NCI-H1417 (cell line): ENCODE results near the gene ARHGAP30.
"Not testable (repeated sequence)": the region's sequence is repeated elsewhere in the genome, so short reads cannot be mapped to it uniquely, and the experiment has no call there.

Source experiments
- DNase-seq, 3 experiments: peaks; one replicate each; lab custom pipeline; 2025; lab: John Stamatoyannopoulos, UW

The ARHGAP30 gene

DNA sequence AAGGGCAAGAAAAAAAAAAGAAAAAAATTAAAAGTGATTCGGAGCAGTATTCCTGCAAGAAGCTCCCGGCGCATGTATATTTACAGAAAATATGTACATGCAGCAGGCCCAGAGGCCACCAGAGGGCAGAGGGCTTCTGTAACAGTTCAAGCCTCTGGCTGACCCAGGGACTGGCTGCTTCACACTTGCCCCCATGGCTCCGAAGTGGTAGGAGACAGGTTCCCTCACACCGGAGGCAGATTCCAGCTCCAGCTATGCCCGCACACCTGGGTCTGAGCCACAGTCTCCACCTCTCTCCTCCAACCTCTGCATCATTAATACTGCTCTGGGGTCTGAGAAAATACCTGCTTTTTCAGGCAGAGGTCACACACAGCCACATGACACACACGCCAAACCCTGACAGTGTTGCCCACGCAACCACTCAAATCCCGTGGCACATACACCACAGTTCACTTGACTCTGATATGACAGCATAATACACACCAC is 2.2 kb upstream of the ARHGAP30 start:
- peak in 2 of 3 experiments; percentile 4 to 45 for DNase-seq

- DNase-seq = no peak
Observed at GRCh38 chr1:161070761-161071160, 1.1 kb upstream of the ARHGAP30 start.

- no peak for DNase-seq
Observed at GRCh38 chr1:161069241-161069640, 450 bp downstream of the ARHGAP30 start.

GRCh38 chr1:161068306-161069234 is 1.1 kb downstream of the ARHGAP30 start:
- DNase-seq = no peak

DNA sequence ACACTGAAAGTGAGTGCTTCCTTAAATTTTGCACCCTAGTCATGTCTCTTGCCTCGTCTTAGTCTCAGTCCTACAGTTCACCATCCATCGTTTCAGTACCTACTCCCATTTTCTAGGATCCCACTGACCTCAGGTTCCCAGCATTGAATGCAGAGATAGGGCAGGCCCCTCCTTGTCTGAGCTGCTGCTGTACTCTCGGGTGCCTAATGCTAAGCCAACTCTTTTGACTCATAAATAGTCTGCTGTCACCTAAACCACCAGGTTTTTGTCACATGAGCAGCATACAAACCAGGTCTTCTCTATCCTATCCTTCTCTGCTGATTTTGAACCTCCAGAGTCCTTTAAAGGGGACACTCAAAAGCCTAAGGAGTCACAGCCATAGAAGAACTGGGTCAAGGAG is 3.0 kb downstream of the ARHGAP30 start:
- DNase-seq = no peak

- not testable (repeated sequence) for DNase-seq
Observed at GRCh38 chr1:161065681-161066080, 4.0 kb downstream of the ARHGAP30 start.

GRCh38 chr1:161063936-161064335 is 5.8 kb downstream of the ARHGAP30 start:
- not testable (repeated sequence) for DNase-seq

DNA sequence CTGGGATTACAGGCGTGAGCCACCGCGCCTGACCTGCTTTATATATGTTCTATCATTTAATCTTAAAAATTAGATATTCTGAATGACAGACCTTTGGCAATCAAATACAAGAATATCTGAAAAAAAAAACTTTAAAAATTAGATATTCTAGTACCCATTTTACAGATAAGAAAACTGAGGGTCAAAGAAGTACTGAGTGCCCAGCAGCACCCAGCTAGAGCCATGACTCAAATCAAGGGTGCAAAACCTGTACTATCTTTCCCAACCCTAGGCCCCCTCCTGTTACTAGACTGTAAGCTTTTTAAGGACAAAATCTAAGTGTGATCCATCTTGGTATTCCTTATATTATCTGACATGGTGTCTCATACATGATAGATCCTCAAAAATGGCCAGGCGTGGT is 8.3 kb downstream of the ARHGAP30 start:
- DNase-seq = no peak

- DNase-seq = no peak
Observed at GRCh38 chr1:161059293-161059692, 10.4 kb downstream of the ARHGAP30 start.

- no peak for DNase-seq
Observed at GRCh38 chr1:161054805-161055204, 14.9 kb downstream of the ARHGAP30 start.

- DNase-seq = no peak
Observed at GRCh38 chr1:161054232-161054631, 15.5 kb downstream of the ARHGAP30 start.

GRCh38 chr1:161052899-161053298 is 16.8 kb downstream of the ARHGAP30 start:
- DNase-seq = no peak

- no peak for DNase-seq
Observed at GRCh38 chr1:161051219-161051618, 18.5 kb downstream of the ARHGAP30 start.

DNA sequence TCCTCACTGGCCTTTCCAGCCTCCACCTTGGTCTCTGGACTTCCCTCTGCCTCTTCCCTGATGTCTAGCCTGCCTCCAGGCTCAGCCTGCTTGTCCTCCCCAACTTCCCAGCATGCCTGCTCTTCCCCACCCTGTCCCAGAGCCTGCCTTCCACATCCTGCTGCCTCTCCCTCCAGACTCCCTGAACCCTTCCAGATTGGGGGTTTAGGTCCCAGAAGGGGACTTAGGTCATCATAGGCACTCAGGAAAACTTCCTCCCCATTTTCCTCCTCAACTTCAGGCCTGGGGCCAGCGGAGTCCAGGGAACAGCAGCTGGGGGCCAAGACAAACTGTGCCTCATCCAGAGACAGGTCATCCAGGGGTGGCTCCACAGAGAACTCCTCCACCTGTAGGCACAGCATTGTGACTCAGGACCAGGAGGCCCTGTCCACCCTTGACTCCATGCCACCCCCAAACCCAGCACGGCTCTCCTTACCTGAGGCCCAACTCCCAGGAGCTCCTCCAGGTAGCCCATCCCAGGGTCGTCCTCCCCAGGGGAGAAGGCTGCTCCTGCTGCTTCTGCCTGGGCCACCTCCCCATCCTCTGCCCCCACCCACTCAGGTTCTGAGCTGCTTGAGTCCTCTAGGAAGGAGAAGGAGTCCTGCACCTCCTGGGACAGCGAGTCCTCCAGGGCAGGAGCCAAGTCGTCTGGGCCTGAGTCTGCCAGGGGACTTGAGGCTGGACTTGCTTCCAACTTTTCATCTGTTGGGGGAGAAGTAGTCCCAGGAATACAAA is 20.6 kb downstream of the ARHGAP30 start:
- no peak for DNase-seq

- no peak for DNase-seq
Observed at GRCh38 chr1:161047436-161048420, 22.0 kb downstream of the ARHGAP30 start.

- peak in 1 of 3 experiments; percentile 42 for DNase-seq
Observed at GRCh38 chr1:161046605-161047228, 23.0 kb downstream of the ARHGAP30 start.

DNA sequence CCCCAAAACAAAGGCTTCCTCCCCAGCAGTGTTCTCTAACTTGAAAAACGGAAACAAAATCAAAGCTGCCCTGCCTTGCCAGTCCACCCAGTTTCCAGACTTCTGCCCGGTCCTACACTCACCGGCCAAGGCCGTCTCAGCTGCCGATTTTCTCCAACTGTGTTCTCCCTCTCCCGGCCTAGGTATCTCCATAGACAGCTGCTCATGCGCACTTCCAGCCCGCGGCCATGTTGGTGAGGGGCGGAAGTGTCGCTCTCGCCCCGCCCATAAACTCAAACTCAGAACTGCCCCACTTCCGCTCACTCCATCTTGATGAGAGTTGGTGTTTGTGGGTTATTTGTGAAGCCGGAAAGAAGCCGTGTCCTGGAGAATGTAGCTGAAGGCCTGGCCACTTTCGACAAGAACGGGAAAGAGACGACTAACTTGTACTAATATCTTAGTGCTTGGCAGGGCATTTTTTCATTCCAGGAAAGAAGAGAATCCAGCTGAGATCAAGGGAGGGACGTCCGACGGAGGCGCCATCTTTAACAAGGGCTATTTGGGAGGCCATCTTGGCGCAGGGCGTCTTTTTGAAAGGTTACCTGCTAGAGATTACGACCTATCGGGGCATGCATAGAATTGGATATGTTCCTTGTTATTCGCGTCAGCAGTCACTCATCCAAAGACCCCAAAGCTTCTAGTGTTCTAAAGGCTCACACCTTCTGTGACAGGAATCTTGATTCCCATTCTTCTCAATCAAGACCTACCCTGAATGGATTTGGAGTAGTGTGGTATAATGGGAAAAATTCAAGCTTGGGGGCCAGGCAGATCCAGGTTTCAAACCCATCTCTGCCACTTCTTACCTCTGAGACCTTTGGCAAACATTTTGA is 23.7 kb downstream of the ARHGAP30 start, which contains the start of gene USF1:
USF1 (minus strand) TSS at position 242 of the 869 bp plus-strand sequence. CDS start 2,702 bp downstream, outside the sequence.
- peak; percentile 95 to 99 (median 98) for DNase-seq

GRCh38 chr1:161044908-161045735 is 24.6 kb downstream of the ARHGAP30 start:
- peak in 2 of 3 experiments; percentile 74 to 82 for DNase-seq

DNA sequence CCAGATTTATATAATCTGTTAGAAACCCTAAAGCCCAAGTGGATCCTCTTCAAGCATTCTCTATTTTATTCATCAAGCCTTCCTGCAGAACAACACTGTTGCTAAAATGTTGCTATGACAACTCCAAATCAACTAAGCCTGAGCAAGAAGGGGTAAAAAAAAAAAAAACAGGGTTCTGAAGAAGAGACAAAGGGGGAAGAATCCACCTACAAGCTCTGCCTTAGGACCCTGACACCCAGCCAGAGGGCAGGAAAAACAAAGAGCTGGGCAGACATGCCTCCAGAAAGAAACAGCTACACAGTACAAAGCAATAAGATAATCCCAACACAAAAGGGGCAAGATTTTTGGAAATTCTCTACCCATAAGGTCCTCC is 25.2 kb downstream of the ARHGAP30 start:
- DNase-seq = no peak
